Measurements from ENCODE around the gene FBN3.

DNA sequence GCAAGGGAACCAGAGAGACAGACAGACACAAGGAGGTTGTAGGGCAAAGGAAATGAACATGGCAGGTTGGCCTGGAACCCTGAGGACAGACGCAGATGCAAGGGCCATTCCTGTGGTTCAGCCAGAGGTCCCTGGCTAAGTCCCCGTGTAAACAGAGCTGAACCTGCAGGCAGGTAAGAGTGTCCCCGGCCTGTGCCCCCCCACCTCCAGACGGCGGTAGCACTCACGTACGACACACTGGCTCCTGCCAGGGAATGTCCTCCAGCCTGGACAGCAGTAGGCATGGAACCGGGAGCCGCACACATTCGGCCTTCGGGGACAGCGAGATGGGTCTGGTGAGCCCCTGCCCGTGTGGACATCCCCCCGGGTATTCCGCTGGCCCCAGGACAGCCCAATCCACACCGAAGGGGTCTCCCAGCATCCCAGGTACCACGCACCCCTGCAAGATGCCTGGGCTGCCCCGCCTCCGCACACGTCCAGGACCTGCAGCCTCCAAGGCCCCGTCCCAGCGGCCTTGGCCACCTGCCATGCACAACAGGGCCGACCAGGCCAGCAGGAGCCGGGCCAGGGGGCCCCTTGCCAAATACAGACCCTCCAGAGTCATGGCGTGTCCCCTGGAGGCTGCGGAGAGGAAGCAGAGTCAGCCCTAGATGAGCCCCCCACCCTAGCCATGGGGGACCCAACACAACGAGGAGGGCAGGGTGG is 2.4 kb downstream of the FBN3 start:
- TF ChIP-seq EP300 (IDR thresholded peaks at IDR 0.05; ENCODE audit: borderline replicate concordance) (no peak), CREB1 (IDR thresholded peaks at IDR 0.05; ENCODE audit: low read depth) (no peak), FOXM1 (IDR thresholded peaks at IDR 0.05; ENCODE audit: borderline replicate concordance, low read depth) (no peak), CEBPB (IDR thresholded peaks at IDR 0.05) (no peak), RAD21 (IDR thresholded peaks at IDR 0.05; ENCODE audit: low read depth) (no peak), TAF1 (IDR thresholded peaks at IDR 0.05; ENCODE audit: low read depth) (no peak)
- TF ChIP-seq, protein P1, sequence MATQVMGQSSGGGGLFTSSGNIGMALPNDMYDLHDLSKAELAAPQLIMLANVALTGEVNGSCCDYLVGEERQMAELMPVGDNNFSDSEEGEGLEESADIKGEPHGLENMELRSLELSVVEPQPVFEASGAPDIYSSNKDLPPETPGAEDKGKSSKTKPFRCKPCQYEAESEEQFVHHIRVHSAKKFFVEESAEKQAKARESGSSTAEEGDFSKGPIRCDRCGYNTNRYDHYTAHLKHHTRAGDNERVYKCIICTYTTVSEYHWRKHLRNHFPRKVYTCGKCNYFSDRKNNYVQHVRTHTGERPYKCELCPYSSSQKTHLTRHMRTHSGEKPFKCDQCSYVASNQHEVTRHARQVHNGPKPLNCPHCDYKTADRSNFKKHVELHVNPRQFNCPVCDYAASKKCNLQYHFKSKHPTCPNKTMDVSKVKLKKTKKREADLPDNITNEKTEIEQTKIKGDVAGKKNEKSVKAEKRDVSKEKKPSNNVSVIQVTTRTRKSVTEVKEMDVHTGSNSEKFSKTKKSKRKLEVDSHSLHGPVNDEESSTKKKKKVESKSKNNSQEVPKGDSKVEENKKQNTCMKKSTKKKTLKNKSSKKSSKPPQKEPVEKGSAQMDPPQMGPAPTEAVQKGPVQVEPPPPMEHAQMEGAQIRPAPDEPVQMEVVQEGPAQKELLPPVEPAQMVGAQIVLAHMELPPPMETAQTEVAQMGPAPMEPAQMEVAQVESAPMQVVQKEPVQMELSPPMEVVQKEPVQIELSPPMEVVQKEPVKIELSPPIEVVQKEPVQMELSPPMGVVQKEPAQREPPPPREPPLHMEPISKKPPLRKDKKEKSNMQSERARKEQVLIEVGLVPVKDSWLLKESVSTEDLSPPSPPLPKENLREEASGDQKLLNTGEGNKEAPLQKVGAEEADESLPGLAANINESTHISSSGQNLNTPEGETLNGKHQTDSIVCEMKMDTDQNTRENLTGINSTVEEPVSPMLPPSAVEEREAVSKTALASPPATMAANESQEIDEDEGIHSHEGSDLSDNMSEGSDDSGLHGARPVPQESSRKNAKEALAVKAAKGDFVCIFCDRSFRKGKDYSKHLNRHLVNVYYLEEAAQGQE (IDR thresholded peaks at IDR 0.05; ENCODE audit: low read depth) = no peak
